ENCODE data around the gene UBE2B. TPM values are rescaled to one million over a fixed set of nuclear protein-coding genes. Genes with fewer than 3 reads are reported as not detected.

The UBE2B gene
- total RNA-seq, 1 donor from 2014 or later, result 32.2 TPM

DNA sequence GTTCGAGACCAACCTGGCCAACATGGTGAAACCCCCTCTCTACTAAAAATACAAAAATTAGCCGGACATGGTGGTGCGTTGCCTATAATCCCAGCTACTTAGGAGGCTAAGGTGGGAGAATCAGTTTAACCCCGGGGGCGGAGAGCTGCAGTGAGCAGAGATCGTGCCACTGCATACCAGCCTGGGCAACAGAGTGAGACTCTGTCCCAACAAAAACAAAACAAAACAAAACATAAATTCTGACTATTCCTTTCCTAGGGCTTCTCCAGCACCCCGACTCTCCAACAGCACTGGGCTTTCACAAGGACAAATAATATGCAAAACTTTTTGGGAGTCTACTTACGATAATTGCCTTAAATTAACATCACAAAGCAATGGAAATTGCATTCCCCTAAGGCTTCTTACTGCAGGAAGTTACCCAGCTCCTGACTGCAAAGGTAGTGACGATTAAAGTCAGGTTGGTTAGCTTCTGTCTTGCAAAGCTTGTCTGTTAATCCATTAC is 56.2 kb downstream of the UBE2B start:
- no peak overlapping the region for H3K4me3 ChIP-seq (ENCODE audit: low read depth, low read length)
- TF ChIP-seq, protein P1, sequence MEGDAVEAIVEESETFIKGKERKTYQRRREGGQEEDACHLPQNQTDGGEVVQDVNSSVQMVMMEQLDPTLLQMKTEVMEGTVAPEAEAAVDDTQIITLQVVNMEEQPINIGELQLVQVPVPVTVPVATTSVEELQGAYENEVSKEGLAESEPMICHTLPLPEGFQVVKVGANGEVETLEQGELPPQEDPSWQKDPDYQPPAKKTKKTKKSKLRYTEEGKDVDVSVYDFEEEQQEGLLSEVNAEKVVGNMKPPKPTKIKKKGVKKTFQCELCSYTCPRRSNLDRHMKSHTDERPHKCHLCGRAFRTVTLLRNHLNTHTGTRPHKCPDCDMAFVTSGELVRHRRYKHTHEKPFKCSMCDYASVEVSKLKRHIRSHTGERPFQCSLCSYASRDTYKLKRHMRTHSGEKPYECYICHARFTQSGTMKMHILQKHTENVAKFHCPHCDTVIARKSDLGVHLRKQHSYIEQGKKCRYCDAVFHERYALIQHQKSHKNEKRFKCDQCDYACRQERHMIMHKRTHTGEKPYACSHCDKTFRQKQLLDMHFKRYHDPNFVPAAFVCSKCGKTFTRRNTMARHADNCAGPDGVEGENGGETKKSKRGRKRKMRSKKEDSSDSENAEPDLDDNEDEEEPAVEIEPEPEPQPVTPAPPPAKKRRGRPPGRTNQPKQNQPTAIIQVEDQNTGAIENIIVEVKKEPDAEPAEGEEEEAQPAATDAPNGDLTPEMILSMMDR (conservative IDR thresholded peaks at IDR 0.05; ENCODE audit: low read depth, low read length), result no peak
- DNase-seq (ENCODE audit: low read depth), result no peak

DNA sequence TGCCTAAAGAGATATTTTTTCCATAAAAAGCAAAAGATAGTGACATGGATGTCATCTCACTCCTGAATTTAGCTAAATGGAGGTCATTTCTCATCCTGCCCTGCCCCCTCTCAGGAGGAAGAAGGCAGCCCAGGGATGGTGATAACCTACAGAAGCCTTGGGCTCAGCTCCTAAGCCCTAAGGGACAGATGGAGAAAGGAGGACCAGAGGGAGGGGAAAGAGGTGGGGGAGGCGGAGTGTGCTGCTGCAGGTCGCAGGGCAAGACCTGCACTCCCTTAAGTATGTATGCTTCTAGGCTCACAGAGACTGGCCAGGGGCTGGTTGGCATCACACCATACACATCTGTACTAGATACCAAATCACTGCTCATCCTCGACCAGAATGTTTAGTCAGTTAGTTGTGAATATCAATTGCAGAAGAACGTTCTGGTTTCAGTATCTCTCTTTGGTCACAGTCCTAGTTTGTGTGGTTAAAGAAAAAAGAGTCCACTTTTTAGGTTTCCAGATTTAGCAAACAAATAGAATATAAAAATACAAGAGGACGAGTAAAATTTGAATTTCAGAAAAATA is 58.7 kb downstream of the UBE2B start:
- DNase-seq (ENCODE audit: low read depth), result no peak
- TF ChIP-seq, protein P1 (conservative IDR thresholded peaks at IDR 0.05; ENCODE audit: low read depth, low read length), result no peak
- no peak overlapping the region for H3K4me3 ChIP-seq (ENCODE audit: low read depth, low read length)

DNA sequence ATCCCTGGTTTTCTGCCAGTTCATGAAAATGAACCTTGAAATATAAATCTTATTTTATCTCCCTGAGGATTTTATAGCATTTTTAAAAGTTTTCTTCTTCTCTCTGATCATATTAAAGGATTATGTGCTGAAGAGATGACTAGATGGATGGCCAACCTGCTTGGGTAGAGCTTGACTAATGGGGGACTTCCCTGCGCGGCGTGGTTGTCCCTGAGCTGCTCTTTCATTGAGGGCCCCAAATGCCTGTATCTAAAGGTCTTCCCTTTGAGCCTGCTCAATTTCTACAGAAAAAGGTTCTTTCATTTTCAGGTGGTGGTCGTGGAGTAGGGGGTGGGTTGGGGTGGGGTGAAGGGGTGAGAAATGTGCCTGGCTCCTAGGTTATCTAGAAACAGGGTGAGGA is 60.8 kb downstream of the UBE2B start:
- H3K4me3 ChIP-seq (ENCODE audit: low read depth, low read length), result no peak overlapping the region
- no peak for DNase-seq (ENCODE audit: low read depth)
- TF ChIP-seq, protein P1 (conservative IDR thresholded peaks at IDR 0.05; ENCODE audit: low read depth, low read length), result no peak

DNA sequence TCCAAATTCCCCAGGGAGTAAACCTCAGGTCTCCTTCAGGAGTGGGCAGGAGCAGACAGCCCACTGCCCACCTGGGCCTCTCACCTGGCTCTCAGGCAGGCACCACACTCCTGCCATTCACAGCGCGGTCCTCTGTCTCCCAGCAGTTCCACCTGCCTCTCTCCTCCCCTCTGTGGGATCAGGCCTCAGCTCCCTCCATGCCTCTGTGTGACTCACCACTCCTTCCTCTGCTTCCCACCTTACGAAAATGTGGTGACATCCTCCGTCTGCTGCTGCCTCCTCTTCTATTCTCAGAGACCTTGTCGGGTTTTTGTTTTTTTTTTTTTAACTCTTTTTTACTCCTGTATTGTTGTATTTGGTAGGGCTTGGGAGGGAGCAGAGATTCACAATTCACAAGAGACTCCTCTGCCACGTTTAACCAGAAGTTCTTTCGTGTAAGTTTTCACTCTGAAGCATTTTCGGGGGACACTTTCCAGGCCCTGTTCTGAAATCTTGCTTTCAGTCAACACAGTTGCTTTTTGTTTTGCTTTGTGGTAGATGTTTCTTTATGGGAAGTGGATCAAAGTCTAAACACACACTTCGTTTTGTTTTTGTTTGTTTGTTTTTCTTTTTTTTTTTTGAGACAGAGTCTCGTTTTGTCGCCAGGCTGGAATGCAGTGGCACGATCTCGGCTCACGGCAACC is 61.4 kb downstream of the UBE2B start:
- no peak overlapping the region for H3K4me3 ChIP-seq (ENCODE audit: low read depth, low read length)
- no peak for DNase-seq (ENCODE audit: low read depth)
- TF ChIP-seq, protein P1 (conservative IDR thresholded peaks at IDR 0.05; ENCODE audit: low read depth, low read length), result no peak

DNA sequence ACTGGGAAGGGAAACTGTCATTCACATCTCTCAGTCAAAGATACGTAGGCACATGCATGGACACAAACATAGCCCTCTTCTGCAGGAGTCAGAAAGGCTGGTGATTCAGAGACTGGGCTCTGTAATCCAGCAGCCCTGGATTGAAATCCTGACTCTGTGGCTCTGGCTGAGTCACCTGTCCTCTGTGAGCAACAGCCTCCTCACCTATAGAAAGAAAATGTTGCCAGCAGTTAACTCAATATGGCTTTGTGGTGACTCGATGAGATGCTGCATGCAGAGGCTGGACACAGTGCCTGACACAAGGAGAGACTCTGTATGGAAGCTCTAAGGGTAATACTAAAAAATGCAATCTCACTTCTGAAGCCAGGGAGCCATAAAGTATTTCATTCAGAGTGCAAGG is 64.2 kb downstream of the UBE2B start:
- DNase-seq (ENCODE audit: low read depth), result no peak
- TF ChIP-seq, protein P1 (conservative IDR thresholded peaks at IDR 0.05; ENCODE audit: low read depth, low read length), result no peak
- H3K4me3 ChIP-seq (ENCODE audit: low read depth, low read length), result no peak overlapping the region

DNA sequence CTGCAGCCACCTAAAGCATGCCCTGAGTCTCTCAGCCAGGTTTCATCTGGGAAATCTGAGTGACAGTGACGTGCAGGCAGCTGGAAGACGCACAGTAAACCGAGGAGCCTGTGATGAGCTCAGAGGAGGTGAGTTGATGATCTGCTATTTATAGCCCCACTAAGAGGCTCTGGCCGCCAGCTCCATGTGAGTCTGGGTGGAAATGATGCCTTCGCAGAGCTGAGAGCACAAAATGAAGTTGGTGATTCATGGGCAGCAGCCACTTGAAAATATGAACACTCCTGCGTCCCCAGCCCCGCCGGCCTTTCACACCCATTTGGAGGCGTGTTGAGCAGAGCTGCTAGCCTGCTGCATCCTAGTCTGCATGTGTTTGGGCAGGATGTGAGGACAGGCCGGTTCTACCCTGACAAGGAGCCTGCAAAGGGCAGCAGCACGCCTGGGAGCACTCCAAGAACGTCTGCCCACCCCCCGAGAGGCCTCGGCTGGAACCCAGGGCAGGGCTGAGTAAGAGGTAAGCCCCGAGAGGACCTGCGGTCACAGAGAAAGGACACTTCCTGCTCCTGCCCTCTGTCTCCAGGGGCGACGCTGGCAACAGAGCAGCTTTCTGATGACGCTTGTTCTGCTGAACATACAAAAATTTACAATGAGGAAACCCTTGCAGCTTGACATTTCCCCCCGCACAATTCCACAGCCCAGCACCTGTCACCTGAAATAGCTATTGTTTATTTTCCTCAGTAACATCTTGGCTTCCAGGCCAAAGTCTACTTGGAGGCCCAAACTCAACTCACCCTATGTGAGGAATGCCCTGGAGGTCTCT is 65.4 kb downstream of the UBE2B start:
- H3K4me3 ChIP-seq (ENCODE audit: low read depth, low read length), result peak overlapping the region; percentile 17
- DNase-seq (ENCODE audit: low read depth), result peak; percentile 66
- TF ChIP-seq, protein P1 (conservative IDR thresholded peaks at IDR 0.05; ENCODE audit: low read depth, low read length), result no peak
